Smooth muscle cell (in vitro differentiated cells): ENCODE data around the gene MIA2. TPM values are rescaled to one million over a fixed set of nuclear protein-coding genes. Genes with fewer than 3 reads are reported as not detected.
"Not testable (repeated sequence)": the region's sequence is repeated elsewhere in the genome, so short reads cannot be mapped to it uniquely, and the experiment has no call there.

Experiments used
- DNase-seq: peaks from one replicate; lab custom pipeline; 2025; ENCODE audit not compliant: unreplicated experiment; lab: John Stamatoyannopoulos, UW
- H2AFZ ChIP-seq: fragments of 200-600 bp; sonication (generic); 2 replicates; pipeline ENCODE4 v1.6.0; 2016; ENCODE audit warnings: antibody characterized with exemption, low read depth, mild to moderate bottlenecking
- H3F3A ChIP-seq: fragments of 200-600 bp; sonication (generic); 2 replicates; pipeline ENCODE4 v1.6.0; 2017; ENCODE audit warnings: antibody characterized with exemption, low read depth
- H3K27ac ChIP-seq: fragments of 200-600 bp; sonication (generic); 2 replicates; pipeline ENCODE4 v1.5.1; 2016; ENCODE audit warnings: low read depth, mild to moderate bottlenecking
- H3K27me3 ChIP-seq: fragments of 200-600 bp; sonication (generic); 2 replicates; pipeline ENCODE4 v1.6.1; 2016; ENCODE audit warnings: low read depth, mild to moderate bottlenecking
- H3K36me3 ChIP-seq: fragments of 200-600 bp; sonication (generic); 2 replicates; pipeline ENCODE4 v1.5.1; 2016; ENCODE audit warnings: low read depth
- H3K4me1 ChIP-seq: fragments of 200-600 bp; sonication (generic); 2 replicates; pipeline ENCODE4 v1.5.1; 2016; ENCODE audit warnings: low read depth
- H3K4me2 ChIP-seq: fragments of 200-600 bp; sonication (generic); 2 replicates; pipeline ENCODE4 v1.6.0; 2016; ENCODE audit warnings: mild to moderate bottlenecking
- H3K4me3 ChIP-seq: fragments of 200-600 bp; sonication (generic); 2 replicates; pipeline ENCODE4 v1.5.1; 2016; ENCODE audit warnings: mild to moderate bottlenecking
- H3K79me2 ChIP-seq: fragments of 200-600 bp; sonication (generic); 2 replicates; pipeline ENCODE4 v1.6.0; 2016; ENCODE audit warnings: low read depth, mild to moderate bottlenecking
- H3K9ac ChIP-seq: fragments of 200-600 bp; sonication (generic); 2 replicates; pipeline ENCODE4 v1.6.0; 2016; ENCODE audit warnings: low read depth
- H3K9me3 ChIP-seq: fragments of 200-600 bp; sonication (generic); replicated peaks from 2 replicates; pipeline ENCODE4 v1.5.1; 2016; ENCODE audit warnings: low read depth
- H4K20me1 ChIP-seq: fragments of 200-600 bp; sonication (generic); 2 replicates; pipeline ENCODE4 v1.6.0; 2016; ENCODE audit warnings: low read depth
- WGBS: methylation state at CpG from one replicate; pipeline ENCODE4 v1.1.7; 2016; ENCODE audit warnings: low lambda C conversion rate; 5-methylcytosine and 5-hydroxymethylcytosine counted together
- polyA plus RNA-seq: library from polyadenylated mRNA; unstranded; fragments of >200 nt; fragmentation: Nextera tagmentation; extraction: Ambion mirVana; gene quantifications from 2 replicates; pipeline ENCODE4 v1.2.1, GENCODE V29; 2016
- total RNA-seq: library from RNA; depleted of rRNA; stranded (reverse); fragments of >200 nt; gene quantifications from 2 replicates; pipeline ENCODE4 v1.2.3, GENCODE V29; 2014
- TF ChIP-seq, protein P1 (sequence below): fragments of 200-600 bp; sonication (generic); IDR thresholded peaks from 2 replicates; pipeline ENCODE4 v1.5.1; 2017; ENCODE audit warnings: borderline replicate concordance, mild to moderate bottlenecking, antibody characterized with exemption; ENCODE audit not compliant: insufficient read depth, poor library complexity, severe bottlenecking

The MIA2 gene
- total and polyA plus RNA-seq, 2 experiments from 2014 or later, result 14.6 to 18.6 TPM

DNA sequence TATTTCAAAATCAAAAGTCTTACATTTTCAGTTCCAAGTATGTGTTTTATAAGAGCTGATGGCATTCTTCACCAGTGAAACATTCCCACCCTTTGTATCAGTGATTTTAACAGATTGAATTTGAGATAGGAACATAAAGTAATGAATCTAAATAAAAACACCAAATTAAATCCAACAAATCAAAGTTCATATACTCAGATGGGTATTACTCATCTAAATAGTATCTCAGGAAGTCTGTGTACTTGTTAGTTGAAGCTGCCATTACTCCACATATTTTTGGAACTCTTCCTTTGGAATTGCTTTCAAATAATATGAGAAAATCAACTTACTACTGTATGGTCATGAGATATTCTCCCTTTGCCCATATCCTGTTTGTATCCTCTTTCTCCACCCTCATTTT lies 89.1 kb downstream of the MIA2 start:
- Histone ChIP-seq H3K9ac (no peak overlapping the region), H3K4me3 (no peak overlapping the region), H3K27me3 (no peaks in the 10 kb centered on the region), H3F3A (no peaks in the 10 kb centered on the region), H4K20me1 (no peaks in the 10 kb centered on the region), H2AFZ (no peak overlapping the region), H3K4me2 (no peak overlapping the region), H3K4me1 (no peaks in the 10 kb centered on the region), H3K79me2 (no peaks in the 10 kb centered on the region), H3K36me3 (peaks cover 12% of the 10 kb centered on the region), H3K27ac (no peak overlapping the region), H3K9me3 (no peaks in the 10 kb centered on the region)
- DNase-seq, result no peak
- TF ChIP-seq, protein P1, sequence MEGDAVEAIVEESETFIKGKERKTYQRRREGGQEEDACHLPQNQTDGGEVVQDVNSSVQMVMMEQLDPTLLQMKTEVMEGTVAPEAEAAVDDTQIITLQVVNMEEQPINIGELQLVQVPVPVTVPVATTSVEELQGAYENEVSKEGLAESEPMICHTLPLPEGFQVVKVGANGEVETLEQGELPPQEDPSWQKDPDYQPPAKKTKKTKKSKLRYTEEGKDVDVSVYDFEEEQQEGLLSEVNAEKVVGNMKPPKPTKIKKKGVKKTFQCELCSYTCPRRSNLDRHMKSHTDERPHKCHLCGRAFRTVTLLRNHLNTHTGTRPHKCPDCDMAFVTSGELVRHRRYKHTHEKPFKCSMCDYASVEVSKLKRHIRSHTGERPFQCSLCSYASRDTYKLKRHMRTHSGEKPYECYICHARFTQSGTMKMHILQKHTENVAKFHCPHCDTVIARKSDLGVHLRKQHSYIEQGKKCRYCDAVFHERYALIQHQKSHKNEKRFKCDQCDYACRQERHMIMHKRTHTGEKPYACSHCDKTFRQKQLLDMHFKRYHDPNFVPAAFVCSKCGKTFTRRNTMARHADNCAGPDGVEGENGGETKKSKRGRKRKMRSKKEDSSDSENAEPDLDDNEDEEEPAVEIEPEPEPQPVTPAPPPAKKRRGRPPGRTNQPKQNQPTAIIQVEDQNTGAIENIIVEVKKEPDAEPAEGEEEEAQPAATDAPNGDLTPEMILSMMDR, result no peak

DNA sequence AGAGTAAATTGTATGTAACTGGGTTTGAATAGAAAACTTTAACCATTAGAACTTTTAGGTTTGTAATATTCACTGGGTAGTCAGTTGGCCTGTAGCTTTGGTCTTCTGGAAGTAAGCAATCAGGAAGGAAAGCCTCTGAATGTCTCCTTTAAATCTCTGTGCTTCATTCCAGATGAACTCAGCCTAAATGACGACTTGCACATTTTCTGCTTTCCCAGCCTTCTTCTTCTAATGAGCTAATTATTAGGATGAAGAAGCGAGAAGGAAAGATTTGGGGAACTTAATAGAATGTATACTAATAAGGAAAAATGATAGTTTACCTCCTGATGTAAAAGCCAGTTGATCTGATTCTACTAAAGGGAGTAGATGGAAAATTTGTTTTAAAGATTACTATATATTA lies 90.4 kb downstream of the MIA2 start:
- no peak for DNase-seq
- no peaks in the 10 kb centered on the region for H3F3A ChIP-seq
- TF ChIP-seq, protein P1, result no peak
- H3K4me3 ChIP-seq, result no peak overlapping the region
- 96% methylated on average over 2 of the region's 2 CpGs for WGBS
- no peaks in the 10 kb centered on the region for H3K79me2 ChIP-seq
- H3K27ac ChIP-seq, result no peak overlapping the region
- no peaks in the 10 kb centered on the region for H4K20me1 ChIP-seq
- no peaks in the 10 kb centered on the region for H3K9me3 ChIP-seq
- H3K9ac ChIP-seq, result no peak overlapping the region
- no peak overlapping the region for H2AFZ ChIP-seq
- H3K4me2 ChIP-seq, result no peak overlapping the region
- H3K27me3 ChIP-seq, result no peaks in the 10 kb centered on the region
- peaks cover 12% of the 10 kb centered on the region for H3K36me3 ChIP-seq
- H3K4me1 ChIP-seq, result no peaks in the 10 kb centered on the region

DNA sequence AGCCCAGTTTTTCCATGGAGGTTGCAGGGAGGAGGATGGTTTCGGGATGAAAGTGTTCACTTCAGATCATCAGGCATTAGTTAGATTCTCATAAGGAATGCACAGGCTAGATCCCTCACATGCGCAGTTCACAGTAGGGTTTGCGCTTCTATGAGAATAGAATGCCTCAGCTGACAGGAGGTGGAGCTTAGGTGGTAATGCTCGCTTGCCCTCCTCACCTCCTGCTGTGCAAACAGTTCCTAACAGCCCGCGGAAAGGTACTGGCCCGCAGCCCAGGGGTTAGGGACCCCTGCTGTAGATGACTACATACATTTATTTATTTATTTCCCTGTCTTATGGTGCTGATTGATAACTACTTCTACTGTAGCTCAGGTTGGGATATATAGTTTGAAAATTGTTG lies 105.3 kb downstream of the MIA2 start:
- WGBS, result 74% methylated on average over 7 of the region's 7 CpGs
- H3K4me2 ChIP-seq, result no peak overlapping the region
- no peak for DNase-seq

DNA sequence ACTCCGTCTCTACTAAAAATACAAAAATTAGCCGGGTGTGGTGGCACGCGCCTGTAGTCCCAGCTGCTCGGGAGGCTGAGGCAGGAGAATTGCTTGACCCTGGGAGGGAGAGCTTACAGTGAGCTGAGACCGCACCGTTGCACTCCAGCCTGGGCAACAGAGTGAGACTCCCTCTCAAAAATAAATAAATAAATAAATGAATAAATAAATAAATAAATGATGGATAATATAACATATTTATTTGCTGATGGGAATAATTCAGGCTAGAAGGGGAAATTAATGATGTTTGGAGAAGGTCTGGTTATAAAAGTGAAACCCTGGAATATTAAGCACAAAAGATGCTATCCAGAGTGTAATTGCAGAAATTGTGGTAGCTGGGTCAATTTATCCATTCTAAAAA lies 107.4 kb downstream of the MIA2 start:
- H3K4me2 ChIP-seq, H3K79me2 ChIP-seq, H3K9ac ChIP-seq, H3F3A ChIP-seq, H3K27me3 ChIP-seq, H2AFZ ChIP-seq, DNase-seq, H3K27ac ChIP-seq, H4K20me1 ChIP-seq, H3K36me3 ChIP-seq, H3K4me1 ChIP-seq, H3K9me3 ChIP-seq, H3K4me3 ChIP-seq: not testable (repeated sequence)
- 100% methylated on average over 7 of the region's 7 CpGs for WGBS

More for the DNA sequence above, 105.3 kb downstream of the MIA2 start:
- Histone ChIP-seq H3K4me1 (peaks cover 2% of the 10 kb centered on the region), H3K79me2 (no peaks in the 10 kb centered on the region), H2AFZ (no peak overlapping the region), H4K20me1 (no peaks in the 10 kb centered on the region), H3K27me3 (no peaks in the 10 kb centered on the region), H3K27ac (no peak overlapping the region), H3K36me3 (no peaks in the 10 kb centered on the region), H3K4me3 (no peak overlapping the region), H3F3A (no peaks in the 10 kb centered on the region), H3K9ac (no peak overlapping the region), H3K9me3 (no peaks in the 10 kb centered on the region)
- TF ChIP-seq, protein P1, result no peak
